Neural progenitor cell (in vitro differentiated cells): ENCODE measurements around the gene DNAJC19. TPM values are rescaled to one million over a fixed set of nuclear protein-coding genes. Genes with fewer than 3 reads are reported as not detected.

ENCODE experiments used
- DNase-seq: peaks from one replicate; pipeline ENCODE4 v3.0.0-alpha.2; 2016; ENCODE audit warnings: low spot score
- H2AFZ ChIP-seq: fragments of 200-600 bp; sonication (generic); replicated peaks from 2 replicates; pipeline ENCODE4 v1.6.1; 2016; ENCODE audit warnings: antibody characterized with exemption
- H3F3A ChIP-seq: fragments of 200-600 bp; sonication (generic); 2 replicates; pipeline ENCODE4 v1.6.1; 2016; ENCODE audit warnings: antibody characterized with exemption, low read depth
- H3K27ac ChIP-seq: fragments of 200-600 bp; sonication (generic); 2 replicates; pipeline ENCODE4 v1.5.1; 2016; ENCODE audit warnings: mild to moderate bottlenecking
- H3K27me3 ChIP-seq: fragments of 200-600 bp; sonication (generic); 2 replicates; pipeline ENCODE4 v1.6.1; 2016; ENCODE audit warnings: mild to moderate bottlenecking, moderate library complexity
- H3K36me3 ChIP-seq: fragments of 200-600 bp; sonication (generic); 2 replicates; pipeline ENCODE4 v1.5.1; 2016
- H3K4me1 ChIP-seq: fragments of 200-600 bp; sonication (generic); 2 replicates; pipeline ENCODE4 v1.6.1; 2016; ENCODE audit warnings: mixed run types
- H3K4me2 ChIP-seq: fragments of 200-600 bp; sonication (generic); 2 replicates; pipeline ENCODE4 v1.6.1; 2016
- H3K4me3 ChIP-seq: fragments of 200-600 bp; sonication (generic); 2 replicates; pipeline ENCODE4 v1.5.1; 2016
- H3K79me2 ChIP-seq: fragments of 200-600 bp; sonication (generic); 2 replicates; pipeline ENCODE4 v1.6.1; 2016; ENCODE audit warnings: low read depth
- H3K9ac ChIP-seq: fragments of 200-600 bp; sonication (generic); 2 replicates; pipeline ENCODE4 v1.6.1; 2016
- H3K9me3 ChIP-seq: fragments of 200-600 bp; sonication (generic); 2 replicates; pipeline ENCODE4 v1.5.1; 2016; ENCODE audit warnings: low read depth
- H4K20me1 ChIP-seq: fragments of 200-600 bp; sonication (generic); 2 replicates; pipeline ENCODE4 v1.6.1; 2016; ENCODE audit warnings: low read depth
- H3K27ac Mint-ChIP-seq: 3 replicates; pipeline ENCODE4 v1.8.0; 2021; ENCODE audit warnings: mixed read lengths
- H3K27me3 Mint-ChIP-seq: 2 replicates; pipeline ENCODE4 v1.8.0; 2022; ENCODE audit warnings: low read depth, mild to moderate bottlenecking, inconsistent platforms, moderate library complexity, mixed read lengths; ENCODE audit not compliant: insufficient read depth
- H3K36me3 Mint-ChIP-seq: 3 replicates; pipeline ENCODE4 v1.8.0; 2021; ENCODE audit warnings: mixed read lengths
- H3K4me1 Mint-ChIP-seq: 3 replicates; pipeline ENCODE4 v1.8.0; 2021; ENCODE audit warnings: mixed read lengths
- H3K4me3 Mint-ChIP-seq: 3 replicates; pipeline ENCODE4 v1.8.0; 2021; ENCODE audit warnings: mild to moderate bottlenecking, moderate library complexity, mixed read lengths
- H3K9me3 Mint-ChIP-seq: 3 replicates; pipeline ENCODE4 v1.8.0; 2020; ENCODE audit warnings: mixed read lengths
- CTCF ChIP-seq: fragments of 200-600 bp; sonication (generic); IDR thresholded peaks from 2 replicates; pipeline ENCODE4 v1.5.1; 2017; ENCODE audit warnings: antibody characterized with exemption, mild to moderate bottlenecking
- EZH2 ChIP-seq: fragments of 200-600 bp; sonication (generic); IDR thresholded peaks from 2 replicates; pipeline ENCODE4 v1.6.1; 2017; ENCODE audit warnings: antibody characterized with exemption, mild to moderate bottlenecking, moderate library complexity
- EZH2phosphoT487 ChIP-seq: fragments of 200-600 bp; sonication (generic); IDR thresholded peaks from 2 replicates; pipeline ENCODE4 v1.6.1; 2017; ENCODE audit warnings: antibody characterized with exemption
- total RNA-seq: library from RNA; depleted of rRNA; stranded (reverse); fragments of >200 nt; gene quantifications from 2 replicates; pipeline ENCODE4 v1.2.3, GENCODE V29; 2015; ENCODE audit warnings: low replicate concordance

DNAJC19 gene
- total RNA-seq, 1 donor from 2014 or later = 108 TPM

GRCh38 chr3:181009225-181009624, 19.7 kb upstream of the DNAJC19 start:
- Mint-ChIP-seq H3K4me3 (no peak overlapping the region), H3K4me1 (no peaks in the 10 kb centered on the region), H3K27ac (no peak overlapping the region), H3K27me3 (no peaks in the 10 kb centered on the region), H3K36me3 (no peaks in the 10 kb centered on the region), H3K9me3 (peaks cover 2% of the 10 kb centered on the region)
- Histone ChIP-seq H3K9me3 (no peaks in the 10 kb centered on the region), H3K4me3 (no peak overlapping the region), H3K27me3 (no peaks in the 10 kb centered on the region), H3K79me2 (no peaks in the 10 kb centered on the region), H4K20me1 (no peaks in the 10 kb centered on the region), H3K4me1 (no peaks in the 10 kb centered on the region), H3K36me3 (no peaks in the 10 kb centered on the region), H3K27ac (no peak overlapping the region), H2AFZ (no peak overlapping the region), H3F3A (no peaks in the 10 kb centered on the region), H3K4me2 (no peak overlapping the region), H3K9ac (no peak overlapping the region)
- DNase-seq = no peak
- TF ChIP-seq EZH2 (no peak), EZH2phosphoT487 (no peak), CTCF (no peak)

GRCh38 chr3:181008796-181009195, 19.3 kb upstream of the DNAJC19 start:
- Histone ChIP-seq H3K9ac (no peak overlapping the region), H3K4me2 (no peak overlapping the region), H3K4me1 (peaks cover 4% of the 10 kb centered on the region), H3K79me2 (no peaks in the 10 kb centered on the region), H3F3A (no peaks in the 10 kb centered on the region), H3K27me3 (no peaks in the 10 kb centered on the region), H3K36me3 (no peaks in the 10 kb centered on the region), H3K27ac (no peak overlapping the region), H4K20me1 (no peaks in the 10 kb centered on the region), H3K4me3 (no peak overlapping the region), H2AFZ (no peak overlapping the region), H3K9me3 (no peaks in the 10 kb centered on the region)
- no peak overlapping the region for H3K27ac Mint-ChIP-seq
- no peak overlapping the region for H3K4me3 Mint-ChIP-seq
- no peaks in the 10 kb centered on the region for H3K27me3 Mint-ChIP-seq
- DNase-seq = no peak
- no peaks in the 10 kb centered on the region for H3K36me3 Mint-ChIP-seq
- no peaks in the 10 kb centered on the region for H3K4me1 Mint-ChIP-seq
- peaks cover 2% of the 10 kb centered on the region for H3K9me3 Mint-ChIP-seq
- TF ChIP-seq CTCF (no peak), EZH2 (no peak), EZH2phosphoT487 (no peak)

- H3K36me3 Mint-ChIP-seq = no peaks in the 10 kb centered on the region
- no peak overlapping the region for H2AFZ ChIP-seq
- no peak overlapping the region for H3K27ac ChIP-seq
- H3K9me3 ChIP-seq = no peaks in the 10 kb centered on the region
- TF ChIP-seq CTCF (no peak), EZH2phosphoT487 (no peak), EZH2 (no peak)
- no peak overlapping the region for H3K4me2 ChIP-seq
- no peak overlapping the region for H3K4me3 Mint-ChIP-seq
- H3K27ac Mint-ChIP-seq = no peak overlapping the region
- H3K27me3 ChIP-seq = no peaks in the 10 kb centered on the region
- peaks cover 2% of the 10 kb centered on the region for H3K9me3 Mint-ChIP-seq
- H3K4me3 ChIP-seq = no peak overlapping the region
- H3F3A ChIP-seq = no peaks in the 10 kb centered on the region
- DNase-seq = no peak
- H4K20me1 ChIP-seq = no peaks in the 10 kb centered on the region
- no peak overlapping the region for H3K9ac ChIP-seq
- H3K36me3 ChIP-seq = no peaks in the 10 kb centered on the region
- peaks cover 2% of the 10 kb centered on the region for H3K27me3 Mint-ChIP-seq
- H3K79me2 ChIP-seq = no peaks in the 10 kb centered on the region
- peaks cover 4% of the 10 kb centered on the region for H3K4me1 ChIP-seq
- no peaks in the 10 kb centered on the region for H3K4me1 Mint-ChIP-seq
These were observed 17.7 kb upstream of the DNAJC19 start for GRCh38 chr3:181007262-181007661.
